NT2/D1 (cell line): ENCODE results near the gene CACNA1I.

ENCODE experiments used
- SUZ12 ChIP-seq: IDR thresholded peaks from 2 replicates; pipeline ENCODE4 v1.6.1; 2011; ENCODE audit not compliant: insufficient read length, insufficient read depth; ENCODE audit errors: extremely low read depth
- YY1 ChIP-seq: IDR thresholded peaks from 2 replicates; pipeline ENCODE4 v1.6.1; 2011; ENCODE audit not compliant: insufficient read length, insufficient read depth
- ZNF274 ChIP-seq: IDR thresholded peaks from 2 replicates; pipeline ENCODE4 v1.6.1; 2011; ENCODE audit warnings: mild to moderate bottlenecking, low read depth, low read length

DNA sequence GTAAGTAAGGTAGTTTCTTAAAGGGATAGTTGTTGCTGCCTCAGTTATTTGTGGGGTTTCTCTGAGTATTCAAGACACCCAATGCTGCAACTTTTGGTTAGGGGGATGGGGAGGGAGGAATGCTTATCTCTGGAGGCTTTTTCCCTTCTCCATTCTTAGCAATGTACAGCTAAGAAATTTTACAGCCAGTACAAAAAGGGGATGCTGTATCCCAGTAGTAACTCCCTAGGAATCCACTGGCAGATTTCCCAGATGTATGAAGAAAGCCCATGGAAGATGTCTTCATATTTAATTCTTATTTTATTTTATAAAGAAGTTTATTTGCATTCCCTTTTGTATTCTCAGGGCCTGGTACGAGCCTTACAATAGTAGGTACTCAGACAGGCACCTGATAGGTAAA, 168.2 kb downstream of the CACNA1I start:
- TF ChIP-seq YY1 (no peak), ZNF274 (no peak), SUZ12 (no peak)
